ENCODE results near the gene CCPG1.

The CCPG1 gene

GRCh38 chr15:55322467-55322866, 85.7 kb downstream of the CCPG1 start:
- no peaks in the 10 kb centered on the region for H3K27me3 ChIP-seq (ENCODE audit: control insufficient read depth, insufficient read depth, low read length, poor library complexity, severe bottlenecking)
- H3K27ac ChIP-seq (ENCODE audit: insufficient read depth, low read depth, low read length, poor library complexity, severe bottlenecking): no peak overlapping the region
- WGBS, 2 experiments: 76 to 84% methylated on average over 4 to 5 of the region's 5 CpGs
- no peaks in the 10 kb centered on the region for H3K36me3 ChIP-seq (ENCODE audit: control insufficient read depth, insufficient read depth, low read length)
- H3K4me3 ChIP-seq (ENCODE audit: insufficient read depth, low read depth, low read length): no peak overlapping the region
- no peaks in the 10 kb centered on the region for H3K9me3 ChIP-seq (ENCODE audit: control insufficient read depth, low read length)
- no peaks in the 10 kb centered on the region for H3K4me1 ChIP-seq (ENCODE audit: control insufficient read depth, insufficient read depth, low read length)

DNA sequence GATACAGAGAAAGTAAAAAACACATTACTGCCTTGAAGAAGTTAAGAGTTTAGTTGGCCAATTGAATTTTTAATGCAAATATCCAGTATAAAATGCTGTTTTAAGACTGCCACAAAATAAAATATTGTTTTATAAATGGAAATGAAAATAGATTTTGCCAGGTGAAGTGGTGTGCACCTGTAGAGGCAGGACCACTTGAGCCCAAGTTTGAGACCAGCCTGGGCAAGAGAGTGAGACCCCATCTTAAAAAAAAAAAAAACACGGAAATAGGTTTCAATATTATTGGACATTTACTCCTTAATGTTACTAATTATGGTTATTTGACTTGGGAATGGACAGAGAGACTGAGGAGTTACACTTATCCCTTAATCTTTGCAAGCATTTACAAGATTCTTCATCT, 87.2 kb downstream of the CCPG1 start:
- no peaks in the 10 kb centered on the region for H3K27me3 ChIP-seq (ENCODE audit: control insufficient read depth, insufficient read depth, low read length, poor library complexity, severe bottlenecking)
- no peak overlapping the region for H3K4me3 ChIP-seq (ENCODE audit: insufficient read depth, low read depth, low read length)
- H3K36me3 ChIP-seq (ENCODE audit: control insufficient read depth, insufficient read depth, low read length): no peaks in the 10 kb centered on the region
- no peak overlapping the region for H3K27ac ChIP-seq (ENCODE audit: insufficient read depth, low read depth, low read length, poor library complexity, severe bottlenecking)
- no peaks in the 10 kb centered on the region for H3K9me3 ChIP-seq (ENCODE audit: control insufficient read depth, low read length)
- no peaks in the 10 kb centered on the region for H3K4me1 ChIP-seq (ENCODE audit: control insufficient read depth, insufficient read depth, low read length)
- no CpG with 5 or more reads among the region's 1 CpG for WGBS, 2 experiments

DNA sequence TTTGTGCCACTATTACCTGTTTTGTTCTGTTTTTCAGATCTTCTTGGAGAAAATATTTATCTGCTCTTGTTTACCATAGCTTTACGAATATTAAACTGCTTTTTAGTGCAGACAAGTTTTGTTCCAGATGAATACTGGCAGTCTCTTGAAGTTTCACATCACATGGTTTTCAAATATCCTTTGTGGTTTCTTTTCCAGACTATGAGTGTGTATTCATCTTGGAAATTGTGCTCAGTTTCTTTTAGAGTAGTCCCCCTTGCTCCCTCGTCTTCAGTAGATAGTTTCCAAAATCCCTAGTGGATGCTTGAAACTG, 88.0 kb downstream of the CCPG1 start:
- Histone ChIP-seq H3K27me3 (ENCODE audit: control insufficient read depth, insufficient read depth, low read length, poor library complexity, severe bottlenecking) (no peaks in the 10 kb centered on the region), H3K27ac (ENCODE audit: insufficient read depth, low read depth, low read length, poor library complexity, severe bottlenecking) (no peak overlapping the region), H3K36me3 (ENCODE audit: control insufficient read depth, insufficient read depth, low read length) (no peaks in the 10 kb centered on the region), H3K4me1 (ENCODE audit: control insufficient read depth, insufficient read depth, low read length) (no peaks in the 10 kb centered on the region), H3K9me3 (ENCODE audit: control insufficient read depth, low read length) (no peaks in the 10 kb centered on the region), H3K4me3 (ENCODE audit: insufficient read depth, low read depth, low read length) (no peak overlapping the region)
- 94 to 96% methylated on average over 1 of the region's 2 CpGs for WGBS, 2 experiments

DNA sequence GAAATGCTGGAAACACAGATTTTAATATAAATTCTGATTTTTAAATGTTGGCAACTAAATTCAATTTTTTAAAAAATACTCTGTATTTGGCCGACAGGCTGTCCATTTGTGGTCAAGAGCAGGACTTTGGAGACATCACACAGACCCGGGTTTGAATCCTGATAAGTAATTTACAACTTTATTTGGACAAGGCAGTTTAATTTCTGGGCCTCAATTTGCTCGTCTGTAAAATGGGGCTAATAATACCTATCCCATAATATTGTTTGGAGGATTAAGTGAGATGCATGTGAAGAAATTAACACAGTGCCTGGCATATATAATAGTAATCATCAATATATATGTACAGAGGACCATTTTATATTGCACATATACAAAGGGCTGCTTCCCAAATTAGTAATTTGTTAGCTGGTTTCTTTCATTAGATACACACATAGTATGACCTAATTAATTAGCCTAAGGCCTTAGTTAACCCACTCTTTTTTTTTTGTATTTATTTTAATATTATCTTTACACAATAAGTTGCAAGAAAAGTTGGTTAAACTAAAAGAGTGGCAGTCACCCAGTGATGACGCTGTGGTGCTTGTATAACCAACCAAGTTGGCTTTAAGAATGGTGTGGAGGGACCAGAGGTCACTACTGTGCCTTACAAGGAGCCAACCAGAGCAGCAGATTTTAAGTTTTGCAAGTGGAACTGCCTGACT, 88.5 kb downstream of the CCPG1 start:
- WGBS, 2 experiments: 73 to 80% methylated on average over 3 of the region's 4 CpGs
- H3K9me3 ChIP-seq (ENCODE audit: control insufficient read depth, low read length): no peaks in the 10 kb centered on the region
- H3K36me3 ChIP-seq (ENCODE audit: control insufficient read depth, insufficient read depth, low read length): no peaks in the 10 kb centered on the region
- H3K4me3 ChIP-seq (ENCODE audit: insufficient read depth, low read depth, low read length): peak overlapping the region; percentile 91
- H3K27ac ChIP-seq (ENCODE audit: insufficient read depth, low read depth, low read length, poor library complexity, severe bottlenecking): peak overlapping the region; percentile 74
- no peaks in the 10 kb centered on the region for H3K4me1 ChIP-seq (ENCODE audit: control insufficient read depth, insufficient read depth, low read length)
- no peaks in the 10 kb centered on the region for H3K27me3 ChIP-seq (ENCODE audit: control insufficient read depth, insufficient read depth, low read length, poor library complexity, severe bottlenecking)

DNA sequence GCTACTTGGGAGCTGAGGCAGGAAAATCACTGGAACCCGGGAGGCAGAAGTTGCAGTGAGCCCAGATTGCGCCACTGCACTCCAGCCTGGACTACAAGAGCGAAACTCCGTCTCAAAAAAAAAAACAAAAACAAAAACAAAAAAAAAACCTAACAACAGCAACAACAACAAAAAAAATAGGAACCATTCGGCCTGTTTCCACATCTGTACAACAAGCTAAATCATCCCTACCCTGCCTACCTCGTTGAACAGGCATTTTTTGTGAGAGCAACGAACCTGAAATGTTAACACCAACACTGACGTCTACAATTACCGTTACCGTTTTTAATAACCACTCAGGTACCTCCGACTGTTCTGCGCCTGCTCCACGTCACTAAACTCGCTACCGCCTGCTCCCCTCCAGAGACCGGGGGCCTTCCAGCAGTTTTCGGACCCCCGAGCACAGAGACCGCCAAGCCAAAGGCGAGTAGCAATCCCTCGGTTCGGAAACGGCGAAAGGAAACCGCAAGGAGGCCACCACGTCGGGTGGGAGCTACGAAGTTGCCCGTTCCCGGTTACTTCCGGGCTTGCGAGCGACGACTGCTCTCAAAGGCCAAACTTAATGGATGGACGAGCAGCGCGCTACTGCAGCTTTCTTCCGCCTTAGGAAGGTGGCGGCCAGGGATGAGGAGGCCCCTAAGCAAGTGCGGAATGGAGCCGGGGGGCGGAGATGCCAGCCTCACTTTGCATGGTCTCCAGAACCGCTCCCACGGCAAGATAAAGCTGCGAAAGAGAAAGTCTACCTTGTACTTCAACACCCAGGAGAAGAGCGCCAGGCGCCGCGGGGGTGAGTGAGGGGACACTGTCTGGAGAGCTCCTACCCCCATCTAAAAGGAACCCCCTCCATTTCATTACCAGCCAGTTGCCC, 89.3 kb downstream of the CCPG1 start, which contains the start of the genes PIGB and PIGBOS1:
Gene PIGB (plus strand): TSS at position 635 of the 907 bp plus-strand sequence. CDS start 29 bp downstream, at position 664.
Gene PIGBOS1 (minus strand): TSS at position 536 of the 907 bp plus-strand sequence. CDS start 1,331 bp downstream, outside the sequence.
- 4 to 6% methylated on average over 45 to 49 of the region's 49 CpGs for WGBS, 2 experiments
- no peaks in the 10 kb centered on the region for H3K27me3 ChIP-seq (ENCODE audit: control insufficient read depth, insufficient read depth, low read length, poor library complexity, severe bottlenecking)
- no peaks in the 10 kb centered on the region for H3K36me3 ChIP-seq (ENCODE audit: control insufficient read depth, insufficient read depth, low read length)
- H3K4me3 ChIP-seq (ENCODE audit: insufficient read depth, low read depth, low read length): peak within 1 kb of the TSS; percentile 91
- H3K9me3 ChIP-seq (ENCODE audit: control insufficient read depth, low read length): no peaks in the 10 kb centered on the region
- peak within 1 kb of the TSS; percentile 74 for H3K27ac ChIP-seq (ENCODE audit: insufficient read depth, low read depth, low read length, poor library complexity, severe bottlenecking)
- no peaks in the 10 kb centered on the region for H3K4me1 ChIP-seq (ENCODE audit: control insufficient read depth, insufficient read depth, low read length)
